ENCODE results near the gene PRG2. TPM values are rescaled to one million over a fixed set of nuclear protein-coding genes. Genes with fewer than 3 reads are reported as not detected.
A peak's percentile ranks its signal among the peaks of the same experiment; 100 is the strongest.
"Not testable (repeated sequence)": the region's sequence is repeated elsewhere in the genome, so short reads cannot be mapped to it uniquely, and the experiment has no call there.

The PRG2 gene
- total RNA-seq, 1 donor from 2014 or later: not detected

- TF ChIP-seq, protein P1, sequence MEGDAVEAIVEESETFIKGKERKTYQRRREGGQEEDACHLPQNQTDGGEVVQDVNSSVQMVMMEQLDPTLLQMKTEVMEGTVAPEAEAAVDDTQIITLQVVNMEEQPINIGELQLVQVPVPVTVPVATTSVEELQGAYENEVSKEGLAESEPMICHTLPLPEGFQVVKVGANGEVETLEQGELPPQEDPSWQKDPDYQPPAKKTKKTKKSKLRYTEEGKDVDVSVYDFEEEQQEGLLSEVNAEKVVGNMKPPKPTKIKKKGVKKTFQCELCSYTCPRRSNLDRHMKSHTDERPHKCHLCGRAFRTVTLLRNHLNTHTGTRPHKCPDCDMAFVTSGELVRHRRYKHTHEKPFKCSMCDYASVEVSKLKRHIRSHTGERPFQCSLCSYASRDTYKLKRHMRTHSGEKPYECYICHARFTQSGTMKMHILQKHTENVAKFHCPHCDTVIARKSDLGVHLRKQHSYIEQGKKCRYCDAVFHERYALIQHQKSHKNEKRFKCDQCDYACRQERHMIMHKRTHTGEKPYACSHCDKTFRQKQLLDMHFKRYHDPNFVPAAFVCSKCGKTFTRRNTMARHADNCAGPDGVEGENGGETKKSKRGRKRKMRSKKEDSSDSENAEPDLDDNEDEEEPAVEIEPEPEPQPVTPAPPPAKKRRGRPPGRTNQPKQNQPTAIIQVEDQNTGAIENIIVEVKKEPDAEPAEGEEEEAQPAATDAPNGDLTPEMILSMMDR (IDR thresholded peaks at IDR 0.05): no peak
- H3K27me3 ChIP-seq: no peaks in the 10 kb centered on the region
- H3K4me3 ChIP-seq: no peak overlapping the region
- intact Hi-C loops (cut with DNase I): no loop called here
- no peak overlapping the region for H3K27ac ChIP-seq
- H3K36me3 ChIP-seq: no peaks in the 10 kb centered on the region
- H3K9me3 ChIP-seq: no peaks in the 10 kb centered on the region
- no peak for DNase-seq
- no peaks in the 10 kb centered on the region for H3K4me1 ChIP-seq
- no peak for ATAC-seq
Measured at GRCh38 chr11:57363131-57364080, 27.0 kb downstream of the PRG2 start.

DNA sequence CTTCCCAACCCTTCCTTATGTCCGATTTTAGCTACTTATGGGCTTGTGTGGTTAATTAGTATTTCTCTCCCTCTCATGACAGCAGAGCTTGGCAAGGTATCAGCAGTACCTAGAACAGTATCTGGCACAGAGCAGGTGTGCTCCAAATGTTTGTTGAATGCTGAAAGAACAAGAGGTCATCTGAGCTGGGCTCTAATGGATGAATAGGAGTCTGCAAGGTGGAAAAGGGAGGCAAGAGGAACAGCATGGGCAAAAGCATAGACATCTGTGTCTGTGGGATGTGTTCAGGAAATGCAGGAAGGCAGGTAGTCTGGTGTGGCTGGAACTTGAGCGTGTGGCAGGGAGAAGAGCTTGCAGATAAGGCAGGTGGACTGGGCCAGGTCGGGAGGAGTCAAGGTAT lies 28.5 kb downstream of the PRG2 start:
- H3K4me1 ChIP-seq: peaks cover 12% of the 10 kb centered on the region
- H3K27ac ChIP-seq: no peak overlapping the region
- no peak overlapping the region for H3K4me3 ChIP-seq
- no peaks in the 10 kb centered on the region for H3K27me3 ChIP-seq
- DNase-seq (no peak), ATAC-seq (no peak)
- H3K9me3 ChIP-seq: no peaks in the 10 kb centered on the region
- TF ChIP-seq, protein P1 (IDR thresholded peaks at IDR 0.05): no peak
- no peaks in the 10 kb centered on the region for H3K36me3 ChIP-seq
- intact Hi-C loops (cut with DNase I): no loop called here

DNA sequence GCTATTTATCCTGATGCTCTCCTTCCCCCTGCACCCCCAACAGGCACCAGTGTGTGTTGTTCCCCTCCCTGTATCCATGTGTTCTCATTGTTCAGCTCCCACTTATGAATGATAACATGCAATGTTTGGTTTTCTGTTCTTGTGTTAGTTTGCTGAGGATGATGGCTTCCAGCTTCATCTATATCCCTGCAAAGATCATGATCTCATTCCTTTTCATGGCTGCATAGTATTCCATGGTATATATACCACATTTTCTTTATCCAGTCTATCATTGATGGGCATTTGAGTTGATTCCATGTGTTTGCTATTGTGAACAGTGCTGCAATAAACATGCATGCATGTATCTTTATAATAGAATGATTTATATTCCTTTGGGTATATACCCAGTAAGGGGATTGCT lies 29.0 kb downstream of the PRG2 start:
- H3K27me3 ChIP-seq; intact Hi-C loops (cut with DNase I); H3K36me3 ChIP-seq; H3K4me3 ChIP-seq; ATAC-seq; H3K9me3 ChIP-seq; H3K27ac ChIP-seq; DNase-seq: not testable (repeated sequence)
- H3K4me1 ChIP-seq: peaks cover 12% of the 10 kb centered on the region

DNA sequence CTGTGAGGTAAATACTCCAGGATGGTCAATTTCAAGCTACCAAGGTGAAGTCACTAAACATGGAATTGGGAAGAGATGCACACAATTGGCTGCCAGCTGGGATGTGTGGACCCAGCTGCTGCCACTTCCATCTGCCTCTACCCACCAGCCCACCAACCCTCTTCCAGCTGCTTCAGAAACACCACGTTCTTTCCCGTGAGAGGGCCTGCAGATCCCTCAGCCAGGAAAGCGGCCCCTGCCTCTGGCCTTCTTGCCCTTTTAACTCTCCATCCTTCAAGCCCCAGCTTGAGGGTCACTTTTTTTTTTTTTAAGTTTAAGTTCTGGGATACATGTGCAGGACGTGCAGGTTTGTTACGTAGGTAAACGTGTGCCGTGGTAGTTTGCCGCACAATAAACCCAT lies 29.5 kb downstream of the PRG2 start:
- no peak overlapping the region for H3K4me3 ChIP-seq
- intact Hi-C loops (cut with DNase I): no loop called here
- DNase-seq (no peak), ATAC-seq (no peak)
- H3K9me3 ChIP-seq: no peaks in the 10 kb centered on the region
- no peaks in the 10 kb centered on the region for H3K36me3 ChIP-seq
- TF ChIP-seq, protein P1 (IDR thresholded peaks at IDR 0.05): no peak
- H3K27ac ChIP-seq: no peak overlapping the region
- H3K27me3 ChIP-seq: no peaks in the 10 kb centered on the region
- peaks cover 12% of the 10 kb centered on the region for H3K4me1 ChIP-seq

DNA sequence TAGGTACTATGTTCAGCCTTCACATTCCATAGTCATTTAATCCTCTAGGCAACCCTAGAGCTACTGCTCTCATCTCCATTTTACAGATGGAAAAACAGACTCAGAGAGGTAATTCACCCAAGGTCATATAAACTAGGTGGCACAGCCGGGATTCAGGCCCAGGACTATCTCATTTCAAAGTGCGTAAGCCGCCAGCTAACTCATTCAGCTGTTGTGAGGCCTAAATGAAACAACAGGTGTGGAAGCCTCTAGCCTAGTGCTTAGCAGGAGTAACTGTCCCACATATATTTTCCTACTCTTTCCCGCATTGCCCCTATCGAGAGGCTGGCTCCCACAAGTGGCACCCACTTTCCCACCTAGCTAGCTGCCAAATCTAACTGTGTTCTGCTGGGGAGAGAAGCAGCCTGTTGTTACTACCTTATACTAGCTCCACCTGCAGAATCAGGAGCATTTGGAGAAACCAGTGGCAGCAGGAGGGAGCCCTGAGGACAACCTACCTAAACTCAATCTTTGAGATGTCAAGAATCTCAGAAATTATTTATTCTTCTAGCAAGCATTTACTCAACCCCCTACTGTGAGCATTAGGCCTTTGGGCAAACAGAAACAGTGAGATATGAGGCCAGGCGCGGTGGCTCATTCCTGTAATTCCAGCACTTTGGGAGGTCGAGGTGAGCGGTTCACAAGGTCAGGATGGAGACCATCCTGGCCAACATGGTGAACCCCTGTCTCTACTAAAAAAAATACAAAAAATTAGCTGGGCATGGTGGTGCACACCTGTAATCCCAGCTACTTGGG lies 30.4 kb downstream of the PRG2 start:
- no peak overlapping the region for H3K4me3 ChIP-seq

More for the DNA sequence above, 30.4 kb downstream of the PRG2 start:
- no peaks in the 10 kb centered on the region for H3K27me3 ChIP-seq
- TF ChIP-seq, protein P1 (IDR thresholded peaks at IDR 0.05): no peak
- H3K36me3 ChIP-seq: no peaks in the 10 kb centered on the region
- ATAC-seq (no peak), DNase-seq (peak; percentile 11)
- no peak overlapping the region for H3K27ac ChIP-seq
- intact Hi-C loops (cut with DNase I): no loop called here
- H3K4me1 ChIP-seq: peaks cover 12% of the 10 kb centered on the region
- no peaks in the 10 kb centered on the region for H3K9me3 ChIP-seq
